Measurements from ENCODE around the gene ST3GAL2.
A peak's percentile ranks its signal among the peaks of the same experiment; 100 is the strongest.
"Not testable (repeated sequence)": the region's sequence is repeated elsewhere in the genome, so short reads cannot be mapped to it uniquely, and the experiment has no call there.

The ST3GAL2 gene

GRCh38 chr16:70467113-70467512 lies 28.2 kb upstream of the ST3GAL2 start:
- DNase-seq: no peak

- no peak for DNase-seq
Measured at GRCh38 chr16:70466805-70467076, 27.8 kb upstream of the ST3GAL2 start.

GRCh38 chr16:70465999-70466804 lies 27.3 kb upstream of the ST3GAL2 start:
- DNase-seq: no peak

- DNase-seq: no peak
Measured at GRCh38 chr16:70463235-70463634, 24.3 kb upstream of the ST3GAL2 start.

GRCh38 chr16:70460737-70461261 lies 21.9 kb upstream of the ST3GAL2 start:
- no peak for DNase-seq

- no peak for DNase-seq
Measured at GRCh38 chr16:70457446-70458166, 18.7 kb upstream of the ST3GAL2 start.

- DNase-seq: no peak
Measured at GRCh38 chr16:70455910-70456309, 17.0 kb upstream of the ST3GAL2 start.

GRCh38 chr16:70454222-70455034 lies 15.5 kb upstream of the ST3GAL2 start, which contains the start of gene FCSK:
FCSK (plus strand) TSS chr16:70454595; CDS start chr16:70463191, 8,596 bp downstream.
- DNase-seq: peak; percentile 40 to 93 (median 92)

GRCh38 chr16:70453892-70454221 lies 15.0 kb upstream of the ST3GAL2 start:
- DNase-seq: peak in 1 of 3 experiments; percentile 42

GRCh38 chr16:70453117-70453891 lies 14.4 kb upstream of the ST3GAL2 start:
- no peak for DNase-seq

GRCh38 chr16:70451004-70451340 lies 12.1 kb upstream of the ST3GAL2 start:
- DNase-seq: not testable (repeated sequence)

GRCh38 chr16:70450142-70451003 lies 11.5 kb upstream of the ST3GAL2 start:
- DNase-seq: not testable (repeated sequence)

GRCh38 chr16:70448075-70448474 lies 9.2 kb upstream of the ST3GAL2 start:
- DNase-seq: no peak

- DNase-seq: no peak
Measured at GRCh38 chr16:70444249-70445063, 5.6 kb upstream of the ST3GAL2 start.

- DNase-seq: no peak
Measured at GRCh38 chr16:70442344-70442743, 3.4 kb upstream of the ST3GAL2 start.

GRCh38 chr16:70441406-70441990 lies 2.6 kb upstream of the ST3GAL2 start:
- no peak for DNase-seq

GRCh38 chr16:70440009-70440692 lies 1.3 kb upstream of the ST3GAL2 start:
- peak in 1 of 3 experiments; percentile 32 for DNase-seq

GRCh38 chr16:70438585-70438968 lies 323 bp downstream of the ST3GAL2 start:
- peak in 1 of 3 experiments; percentile 47 for DNase-seq
